H1 (cell line): ENCODE results near the gene TRAK1. TPM values are rescaled to one million over a fixed set of nuclear protein-coding genes. Genes with fewer than 3 reads are reported as not detected.

ENCODE experiments used
- CTCF ChIA-PET: fragments of 300-600 bp; sonication (Branson Sonifier 250); formaldehyde crosslinking; loops from one replicate; lab custom pipeline; 2021; ENCODE audit not compliant: partially characterized antibody; lab: Charles Lee
- POLR2A ChIA-PET: fragments of 300-600 bp; sonication (Branson Sonifier 250); formaldehyde crosslinking; loops from one replicate; lab custom pipeline; 2021; ENCODE audit warnings: inconsistent platforms; ENCODE audit not compliant: partially characterized antibody; lab: Charles Lee
- DNase-seq, 2 experiments: peaks; one replicate each; pipeline versions ENCODE4 v3.0.0 to v3.0.0-alpha.2; 2010 to 2022; ENCODE audit warnings: low spot score in 2 of 2, low read depth in 1 of 2, mixed read lengths in 1 of 2
- FAIRE-seq: peaks from 2 replicates; lab custom pipeline; 2011; peaks lifted over from hg19 to GRCh38; lab: Jason Lieb, UNC
- H2AFZ ChIP-seq: 2 replicates; pipeline ENCODE4 v1.8.1; 2012; ENCODE audit warnings: low read length, inconsistent platforms
- H2AK5ac ChIP-seq: 2 replicates; pipeline ENCODE4 v1.6.1; 2013; ENCODE audit warnings: low read depth, low read length
- H2BK120ac ChIP-seq: replicated peaks from 2 replicates; pipeline ENCODE3; 2013; ENCODE audit warnings: low read depth, low read length, inconsistent platforms
- H2BK12ac ChIP-seq: 2 replicates; pipeline ENCODE4 v1.6.1; 2013; ENCODE audit warnings: low read depth, low read length
- H2BK15ac ChIP-seq: 2 replicates; pipeline ENCODE4 v1.6.1; 2013; ENCODE audit warnings: low read length
- H2BK20ac ChIP-seq: 2 replicates; pipeline ENCODE4 v1.6.1; 2013; ENCODE audit warnings: low read length
- H2BK5ac ChIP-seq: 2 replicates; pipeline ENCODE4 v1.6.1; 2013; ENCODE audit warnings: low read depth, low read length
- H3K14ac ChIP-seq: 2 replicates; pipeline ENCODE4 v1.6.1; 2013; ENCODE audit warnings: inconsistent platforms; ENCODE audit not compliant: insufficient read length
- H3K18ac ChIP-seq: 2 replicates; pipeline ENCODE4 v1.6.1; 2013; ENCODE audit warnings: low read length; ENCODE audit errors: extremely low read depth
- H3K23ac ChIP-seq: 2 replicates; pipeline ENCODE4 v1.6.1; 2013; ENCODE audit warnings: inconsistent platforms; ENCODE audit not compliant: insufficient read length
- H3K23me2 ChIP-seq: 2 replicates; pipeline ENCODE4 v1.6.1; 2013; ENCODE audit warnings: low read depth, low read length
- H3K27ac ChIP-seq: 2 replicates; pipeline ENCODE4 v1.6.1; 2011; ENCODE audit warnings: low read depth, low read length, inconsistent platforms
- H3K27me3 ChIP-seq, 4 experiments: replicated peaks in 1 of 4; 1 replicate in 1 of 4; 2 replicates in 3 of 4; pipeline versions ENCODE4 v1.6.1 to v1.8.1; 2011 to 2013; ENCODE audit warnings: low read length in 3 of 4, mild to moderate bottlenecking in 3 of 4, inconsistent platforms in 2 of 4, mixed read lengths in 2 of 4, moderate library complexity in 1 of 4; ENCODE audit not compliant: control insufficient read depth in 3 of 4, insufficient read depth in 3 of 4; ENCODE audit errors: extremely low read depth in 1 of 4
- H3K36me3 ChIP-seq, 4 experiments: 2 replicates each; pipeline versions ENCODE4 v1.6.1 to v1.8.1; 2011 to 2013; ENCODE audit warnings: mild to moderate bottlenecking in 4 of 4, low read length in 3 of 4, moderate library complexity in 2 of 4, control low read depth in 1 of 4, inconsistent platforms in 1 of 4; ENCODE audit not compliant: insufficient read depth in 4 of 4, control insufficient read depth in 2 of 4
- H3K4ac ChIP-seq: replicated peaks from 2 replicates; pipeline ENCODE3; 2013; ENCODE audit warnings: low read length, low read depth, mixed read lengths, inconsistent platforms; ENCODE audit not compliant: insufficient read length
- H3K4me1 ChIP-seq, 4 experiments: replicated peaks in 1 of 4; 1 replicate in 1 of 4; 2 replicates in 3 of 4; pipeline versions ENCODE4 v1.6.1 to v1.8.1; 2011 to 2013; ENCODE audit warnings: low read length in 3 of 4, inconsistent platforms in 2 of 4, mixed read lengths in 1 of 4; ENCODE audit not compliant: insufficient read depth in 4 of 4, control insufficient read depth in 3 of 4
- H3K4me2 ChIP-seq, 2 experiments: 2 replicates each; pipeline versions ENCODE4 v1.6.1 to v1.8.1; 2011 to 2013; ENCODE audit warnings: low read depth in 2 of 2, low read length in 2 of 2, control low read depth in 1 of 2, inconsistent platforms in 1 of 2, mild to moderate bottlenecking in 1 of 2; ENCODE audit not compliant: insufficient read depth in 1 of 2
- H3K4me3 ChIP-seq, 4 experiments: fragments of 200-600, 300-600 bp in 1 of 4; sonication (generic), shearing (Covaris generic), sonication (Bioruptor Twin) in 1 of 4; 2 replicates each; pipeline versions ENCODE4 v1.5.1 to v1.8.1; 2011 to 2016; ENCODE audit warnings: low read length in 4 of 4, low read depth in 3 of 4, control low read depth in 2 of 4, inconsistent platforms in 2 of 4, mild to moderate bottlenecking in 2 of 4, mixed read lengths in 1 of 4, moderate library complexity in 1 of 4; ENCODE audit not compliant: insufficient read depth in 2 of 4; ENCODE audit errors: extremely low read depth in 1 of 4
- H3K56ac ChIP-seq: replicated peaks from 2 replicates; pipeline ENCODE3; 2013; ENCODE audit warnings: low read depth, mild to moderate bottlenecking, mixed read lengths, low read length, inconsistent platforms; ENCODE audit not compliant: insufficient read length
- H3K79me1 ChIP-seq: 2 replicates; pipeline ENCODE4 v1.6.1; 2013; ENCODE audit warnings: low read depth, low read length, control low read depth
- H3K79me2 ChIP-seq, 2 experiments: 2 replicates each; pipeline versions ENCODE4 v1.6.1 to v1.8.1; 2012 to 2013; ENCODE audit warnings: low read length in 2 of 2, mild to moderate bottlenecking in 2 of 2, inconsistent platforms in 1 of 2; ENCODE audit not compliant: insufficient read depth in 2 of 2, control insufficient read depth in 1 of 2
- H3K9ac ChIP-seq, 4 experiments: replicated peaks in 1 of 4; 1 replicate in 1 of 4; 2 replicates in 3 of 4; pipeline versions ENCODE4 v1.6.1 to v1.8.1; 2011 to 2013; ENCODE audit warnings: low read depth in 3 of 4, low read length in 3 of 4, control low read depth in 2 of 4, mild to moderate bottlenecking in 2 of 4, moderate library complexity in 2 of 4, inconsistent platforms in 1 of 4; ENCODE audit errors: extremely low read depth in 1 of 4
- H3K9me3 ChIP-seq, 2 experiments: 2 replicates each; pipeline versions ENCODE4 v1.6.1 to v1.8.1; 2012 to 2013; ENCODE audit warnings: mild to moderate bottlenecking in 2 of 2, moderate library complexity in 2 of 2, control low read depth in 1 of 2, inconsistent platforms in 1 of 2, low read depth in 1 of 2, low read length in 1 of 2, mixed read lengths in 1 of 2; ENCODE audit not compliant: insufficient read depth in 2 of 2
- H4K20me1 ChIP-seq, 2 experiments: replicated peaks in 1 of 2; 2 replicates each; pipeline versions ENCODE3 to v1.8.1; 2011 to 2013; ENCODE audit warnings: inconsistent platforms in 2 of 2, low read length in 2 of 2, mild to moderate bottlenecking in 1 of 2; ENCODE audit not compliant: insufficient read depth in 2 of 2, control insufficient read depth in 1 of 2
- H4K5ac ChIP-seq: 2 replicates; pipeline ENCODE4 v1.6.1; 2013; ENCODE audit warnings: low read length, low read depth, mixed read lengths, inconsistent platforms; ENCODE audit not compliant: insufficient read length
- H4K8ac ChIP-seq: 2 replicates; pipeline ENCODE4 v1.8.0; 2013; ENCODE audit warnings: mild to moderate bottlenecking, moderate library complexity, low read length, inconsistent platforms; ENCODE audit not compliant: insufficient read depth; ENCODE audit errors: extremely low read depth
- H4K91ac ChIP-seq: replicated peaks from 2 replicates; pipeline ENCODE3; 2013; ENCODE audit warnings: low read length, mixed read lengths, inconsistent platforms; ENCODE audit not compliant: insufficient read length
- ATF2 ChIP-seq: IDR thresholded peaks from 2 replicates; pipeline ENCODE4 v1.6.1; 2012; ENCODE audit warnings: low read length, inconsistent platforms
- BACH1 ChIP-seq: IDR thresholded peaks from 2 replicates; pipeline ENCODE4 v1.6.1; 2012; ENCODE audit warnings: low read length, improper control_type of control experiment
- CBX8 ChIP-seq: fragments of 300-800, 300-1000 bp; sonication (generic); IDR thresholded peaks from 2 replicates; pipeline ENCODE4 v1.7.1; 2016; ENCODE audit warnings: low read depth, low read length, borderline replicate concordance
- CEBPB ChIP-seq: IDR thresholded peaks from 2 replicates; pipeline ENCODE4 v1.6.1; 2012; ENCODE audit warnings: low read depth, low read length
- EZH2 ChIP-seq: fragments of 200-600 bp; sonication (generic); IDR thresholded peaks from 2 replicates; pipeline ENCODE4 v1.7.1; 2012; ENCODE audit warnings: low read depth, mild to moderate bottlenecking, moderate library complexity, low read length, inconsistent platforms; ENCODE audit not compliant: severe bottlenecking
- FOSL1 ChIP-seq: IDR thresholded peaks from 2 replicates; pipeline ENCODE4 v1.6.1; 2011; ENCODE audit warnings: mild to moderate bottlenecking, low read depth, low read length, moderate library complexity; ENCODE audit not compliant: insufficient read depth
- KDM4A ChIP-seq: IDR thresholded peaks from one replicate; pipeline ENCODE4 v1.7.1; 2012; ENCODE audit warnings: low read depth, mild to moderate bottlenecking, moderate library complexity, low read length, inconsistent platforms; ENCODE audit not compliant: severe bottlenecking
- NANOG ChIP-seq: IDR thresholded peaks from 2 replicates; pipeline ENCODE4 v1.6.1; 2011; ENCODE audit warnings: low read length, low read depth, mild to moderate bottlenecking, inconsistent platforms; ENCODE audit not compliant: insufficient read depth, poor library complexity, severe bottlenecking
- RFX5 ChIP-seq: IDR thresholded peaks from 2 replicates; pipeline ENCODE4 v1.6.1; 2011; ENCODE audit warnings: low read depth, low read length, improper control_type of control experiment, borderline replicate concordance
- SIN3A ChIP-seq, 2 experiments: IDR thresholded peaks in 1 of 2; conservative IDR thresholded peaks in 1 of 2; 2 replicates each; pipeline ENCODE4 v1.6.1; 2011 to 2012; ENCODE audit warnings: low read length in 2 of 2, improper control_type of control experiment in 1 of 2, low read depth in 1 of 2, mild to moderate bottlenecking in 1 of 2
- WGBS, 2 experiments: shearing (Covaris generic) in 1 of 2; methylation state at CpG; one replicate each; pipeline versions ENCODE4 v1.1.6 to v1.1.7; 2013 to 2015; ENCODE audit warnings: low lambda C conversion rate in 2 of 2, mixed read lengths in 2 of 2, inconsistent platforms in 1 of 2, low coverage in 1 of 2, missing lambda C conversion rate in 1 of 2; ENCODE audit not compliant: insufficient replicate concordance in 2 of 2, insufficient coverage in 1 of 2, insufficient read length in 1 of 2; ENCODE audit errors: extremely low coverage in 1 of 2, missing lambda C conversion rate in 1 of 2; 5-methylcytosine and 5-hydroxymethylcytosine counted together
- polyA plus RNA-seq, 7 experiments: library from polyadenylated mRNA; depleted of rRNA in 3 of 7; stranded (reverse) in 5 of 7; unstranded in 2 of 7; fragments of >200 nt in 5 of 7; fragments of 200-250 nt in 2 of 7; gene quantifications; 1 replicate in 5 of 7; 2 replicates in 1 of 7; 4 replicates in 1 of 7; pipeline versions ENCODE4 v1.2.1 to v1.2.3, GENCODE V29; 2011 to 2013; ENCODE audit warnings: missing spikeins in 2 of 7, mixed read lengths in 2 of 7
- total RNA-seq: library from RNA; stranded (reverse); fragmentation: NEBNext Ultra II Directional; extraction: Animal tissue kit (Norgen Biotek cat#: 25700); gene quantifications from 2 replicates; pipeline ENCODE4 v1.2.1, GENCODE V29; 2021

Gene TRAK1
- total and polyA plus RNA-seq, 2 of the 8 experiments (the other 6 are each of a cell fraction or from before 2014, with no cell fraction given): 21.3 to 32.7 TPM

GRCh38 chr3:42204867-42205599, 113.9 kb downstream of the TRAK1 start:
- no peak overlapping the region for H4K91ac ChIP-seq
- H4K5ac ChIP-seq: no peak overlapping the region
- no peaks in the 10 kb centered on the region for H3K79me1 ChIP-seq
- H3K79me2 ChIP-seq: no peaks in the 10 kb centered on the region
- no peak overlapping the region for H2BK20ac ChIP-seq
- H3K4me3 ChIP-seq: no peak overlapping the region
- no peak overlapping the region for H3K23ac ChIP-seq
- peaks cover 0 to 6% (median 0%) of the 10 kb centered on the region in 4 experiments; a peak in 1 of 7 replicates for H3K4me1 ChIP-seq
- no peak overlapping the region for H3K27ac ChIP-seq
- no peaks in the 10 kb centered on the region for H3K23me2 ChIP-seq
- no peak overlapping the region for H2BK12ac ChIP-seq
- H3K4ac ChIP-seq: no peak overlapping the region
- no peak overlapping the region for H2BK5ac ChIP-seq
- H2BK15ac ChIP-seq: no peak overlapping the region
- no peaks in the 10 kb centered on the region for H3K27me3 ChIP-seq
- TF ChIP-seq CBX8: no peak
- TF ChIP-seq SIN3A (conservative IDR thresholded peaks at IDR 0.05 in 1 of 2, IDR thresholded peaks at IDR 0.05 in 1 of 2; ENCODE audit: low read depth in 1 of 2, low read length in 2 of 2): no peak
- no peak for TF ChIP-seq EZH2
- TF ChIP-seq RFX5: no peak
- no peak for TF ChIP-seq FOSL1
- TF ChIP-seq ATF2: no peak
- TF ChIP-seq KDM4A: no peak
- no peak for TF ChIP-seq NANOG
- TF ChIP-seq BACH1: no peak
- TF ChIP-seq CEBPB: no peak
- H3K18ac ChIP-seq: no peak overlapping the region
- 85% methylated on average over 2 of the region's 2 CpGs; no CpG with 5 or more reads in 1 of the 2 experiments for WGBS, 2 experiments
- no peak overlapping the region for H2AK5ac ChIP-seq
- FAIRE-seq: no peak
- DNase-seq: no peak
- no peak overlapping the region for H2BK120ac ChIP-seq
- H3K9me3 ChIP-seq: no peaks in the 10 kb centered on the region
- ChIA-PET POLR2A (no interaction called here), CTCF (interaction anchor here (0.9 to 2.8 kb wide), 6 partner anchors 10 to 456 kb away, joined by 3 to 14 read pairs (median 8); no protein-coding TSS in a partner anchor)
- no peaks in the 10 kb centered on the region for H4K20me1 ChIP-seq
- no peak overlapping the region for H3K4me2 ChIP-seq
- no peak overlapping the region for H4K8ac ChIP-seq
- no peak overlapping the region for H3K56ac ChIP-seq
- H3K36me3 ChIP-seq: peaks cover 2 to 22% (median 15%) of the 10 kb centered on the region in 4 experiments; a peak in 5 of 8 replicates
- H3K14ac ChIP-seq: no peak overlapping the region
- H2AFZ ChIP-seq: no peak overlapping the region
- H3K9ac ChIP-seq: no peak overlapping the region
